ENCODE measurements around the gene UGT1A4.

Gene UGT1A4

DNA sequence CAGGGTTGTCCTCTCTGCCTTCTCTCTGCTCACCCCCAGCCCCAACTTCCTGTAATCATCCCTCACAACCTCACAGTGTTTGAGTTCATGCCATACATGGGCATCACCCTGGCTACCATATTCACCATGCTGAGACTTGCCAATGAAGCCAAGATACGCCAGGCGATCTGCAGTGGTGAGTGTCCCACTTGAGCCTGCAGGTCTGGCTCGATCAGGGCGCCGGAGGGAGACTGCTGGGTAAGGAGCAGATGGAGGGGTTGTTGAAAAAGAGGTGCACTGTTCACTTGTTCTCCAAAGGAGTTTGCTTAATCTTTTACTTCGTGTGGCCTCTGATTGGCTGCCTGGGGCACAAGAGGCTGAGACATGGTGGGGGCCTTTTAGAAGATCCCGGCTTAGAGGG, 74.2 kb downstream of the UGT1A4 start:
- FAIRE-seq = no peak

DNA sequence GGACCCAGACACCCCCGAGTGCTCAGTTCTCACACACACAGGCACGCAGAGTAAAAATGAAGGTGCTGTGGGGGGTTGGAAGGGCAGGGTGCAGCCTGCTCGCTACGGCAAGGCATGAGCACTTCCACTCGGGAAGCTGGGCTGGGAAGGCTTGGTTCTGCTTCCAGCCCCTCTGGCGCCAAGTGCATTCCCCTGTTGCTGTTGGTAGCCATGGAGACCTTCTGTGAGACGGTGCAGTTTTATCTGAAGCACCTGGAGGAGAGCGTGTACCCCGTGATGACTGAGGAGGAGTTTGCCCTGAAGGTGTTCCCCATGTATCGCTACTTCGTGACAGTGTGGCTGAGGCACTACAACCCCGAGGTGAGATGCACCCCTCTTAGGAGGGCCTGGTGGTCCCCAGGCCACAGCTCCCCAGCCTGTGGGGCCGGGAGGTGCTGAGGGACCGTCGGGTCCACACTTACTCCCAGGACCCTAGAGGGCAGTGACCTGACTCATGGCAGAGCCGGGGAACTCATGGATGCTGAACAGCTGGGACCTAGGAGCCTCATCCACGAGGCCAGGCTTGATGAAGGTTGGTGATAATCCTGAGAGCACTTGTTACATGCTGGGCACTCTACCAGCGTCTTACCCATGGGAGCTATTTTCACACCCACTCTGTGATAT, 75.1 kb downstream of the UGT1A4 start:
- no peak for FAIRE-seq

DNA sequence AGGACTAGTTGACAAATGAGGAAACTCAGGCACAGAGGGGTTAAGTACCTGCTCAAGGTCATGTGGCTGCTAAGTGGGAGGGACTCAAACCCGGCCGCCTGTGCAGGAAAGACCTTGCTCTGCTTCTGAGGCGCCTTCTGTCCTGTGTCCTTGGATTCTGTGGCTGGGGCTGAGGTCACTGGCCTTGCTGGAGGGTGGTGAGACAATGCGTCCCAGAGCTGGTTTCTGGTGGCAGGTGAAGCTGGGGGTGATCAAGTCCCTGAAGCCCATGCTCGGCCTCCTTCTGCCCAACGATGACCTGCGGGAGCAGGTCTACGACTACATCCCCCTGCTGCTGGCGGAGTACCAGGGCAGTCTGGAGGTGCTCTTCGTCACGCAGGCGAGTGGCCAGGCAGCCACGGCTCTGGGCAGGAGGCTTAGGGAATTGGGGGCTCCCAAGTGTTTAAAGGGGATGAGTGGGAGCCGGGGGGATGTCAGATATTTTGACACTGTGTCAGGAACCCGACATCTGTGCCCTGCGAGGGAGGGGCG, 75.7 kb downstream of the UGT1A4 start:
- FAIRE-seq = no peak

DNA sequence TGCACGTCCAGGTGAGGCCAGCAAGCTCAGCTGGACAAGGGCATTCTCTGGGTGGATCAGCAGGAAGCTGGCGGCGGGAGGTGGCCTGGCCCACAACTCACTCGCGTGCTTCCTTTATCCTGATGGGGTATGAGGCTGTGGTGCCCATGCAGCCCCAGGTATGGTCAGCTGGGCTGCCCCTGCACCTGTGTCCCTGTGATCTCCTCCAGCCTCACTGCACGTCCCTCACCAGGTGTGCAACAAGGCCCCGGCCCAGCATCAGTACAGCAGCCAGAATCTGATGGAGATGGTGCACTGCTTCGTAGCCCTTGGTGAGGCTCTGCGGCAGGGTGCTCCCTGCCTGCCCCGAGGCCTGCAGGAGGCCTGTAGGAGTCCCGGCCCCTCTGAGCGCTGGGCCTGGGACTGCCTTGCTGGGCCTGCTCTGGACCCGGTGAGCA, 77.2 kb downstream of the UGT1A4 start:
- FAIRE-seq = no peak

DNA sequence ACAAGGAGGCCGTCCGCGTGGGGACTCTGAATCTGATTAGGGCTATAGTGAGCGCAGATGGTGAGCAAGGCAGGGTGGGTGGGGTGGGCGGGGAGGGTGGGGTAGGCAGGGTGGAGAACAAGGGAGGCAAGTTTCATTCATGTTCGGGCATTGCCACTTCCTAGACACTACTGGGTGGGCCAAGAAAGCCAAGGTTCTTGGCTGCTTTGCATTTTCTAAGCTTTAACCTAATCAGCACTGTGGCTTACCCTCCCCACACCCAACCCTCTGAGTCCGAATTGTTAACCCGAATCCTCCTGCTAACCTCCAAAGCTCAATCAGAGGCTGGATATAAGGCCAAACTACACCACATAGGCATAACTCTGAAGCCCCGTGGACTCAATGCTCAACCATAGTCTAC, 77.7 kb downstream of the UGT1A4 start:
- FAIRE-seq = no peak

DNA sequence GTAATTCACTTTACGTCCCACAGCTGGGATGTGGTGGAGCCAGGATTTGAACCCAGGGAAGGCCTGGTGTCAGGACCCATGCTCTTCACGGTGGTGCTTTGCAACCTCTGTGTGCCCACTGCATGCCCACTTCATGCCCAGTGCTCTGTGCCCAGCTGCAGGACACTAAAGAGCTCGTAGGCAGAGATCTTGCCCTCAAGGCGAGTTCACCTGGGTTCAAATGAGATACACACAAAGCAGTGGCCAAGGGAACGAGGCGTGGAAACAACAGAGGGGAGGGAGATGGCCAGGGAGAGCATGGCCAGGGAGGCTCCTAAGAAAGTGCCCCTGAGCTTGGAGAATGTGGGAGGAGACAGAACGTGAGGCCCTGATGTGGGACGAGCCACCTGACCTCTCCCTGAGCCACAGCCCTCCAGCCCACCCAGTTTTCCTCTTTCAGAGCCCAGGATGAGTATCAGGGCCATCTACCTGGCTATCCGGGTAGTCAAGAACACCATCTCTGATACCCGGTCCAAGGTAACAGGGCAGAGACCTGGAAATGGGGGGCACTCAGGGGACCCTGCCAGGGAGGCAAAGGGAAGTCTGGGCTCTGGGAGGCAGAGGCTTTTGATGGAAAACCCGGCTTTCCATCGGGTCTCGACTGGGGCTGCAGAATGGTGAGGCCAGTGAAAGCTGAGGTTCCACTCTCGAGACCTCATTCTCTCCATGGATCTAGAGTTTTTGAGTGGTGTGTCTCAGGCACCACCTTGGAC, 80.0 kb downstream of the UGT1A4 start:
- no peak for FAIRE-seq

DNA sequence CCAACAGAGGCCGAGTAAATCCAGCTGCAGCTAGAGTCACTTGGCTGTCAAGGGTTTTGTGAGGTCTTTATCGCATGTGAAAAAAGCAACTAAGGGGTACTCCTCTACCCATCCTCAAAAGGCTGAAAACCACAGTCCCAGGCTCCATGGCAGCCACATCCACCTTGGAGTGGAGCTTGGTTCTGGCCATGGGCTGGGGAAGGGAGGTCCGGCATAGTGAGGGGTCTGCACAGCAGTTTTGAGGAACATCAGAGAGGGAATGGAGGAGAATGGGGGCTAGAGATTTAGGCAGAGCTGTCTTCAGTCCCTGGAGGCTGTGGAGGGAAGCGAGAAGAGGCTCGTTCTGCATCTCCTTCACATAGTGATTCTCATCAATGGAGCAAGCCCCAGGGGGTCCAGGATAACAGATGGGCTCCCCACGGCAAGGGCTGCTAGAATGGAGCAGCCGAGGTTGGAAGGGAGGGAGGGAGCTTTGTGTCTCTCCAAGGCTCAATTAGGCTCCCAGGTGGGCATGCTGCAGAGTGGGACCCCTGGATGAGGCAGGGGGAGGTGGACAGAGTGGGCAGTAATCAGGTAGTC, 80.6 kb downstream of the UGT1A4 start:
- no peak for FAIRE-seq

DNA sequence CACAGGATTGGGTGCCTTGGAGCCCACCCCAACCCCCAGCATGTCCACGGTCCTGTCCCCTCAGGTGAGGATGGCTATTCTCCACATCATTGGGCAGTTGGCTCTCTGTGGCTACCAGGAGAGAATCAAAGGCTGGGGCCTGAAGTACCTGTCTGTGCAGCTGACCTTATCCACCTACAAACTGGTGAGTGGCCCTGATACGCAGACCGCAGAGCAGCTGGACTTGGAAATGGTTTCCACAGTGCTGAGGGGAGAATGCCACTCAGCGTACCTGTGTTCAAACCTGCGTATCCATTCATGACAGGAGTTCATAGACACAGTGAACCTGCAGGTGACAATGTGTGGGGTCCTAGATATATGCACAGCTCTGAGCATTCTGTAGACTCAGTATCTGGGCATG, 81.2 kb downstream of the UGT1A4 start:
- no peak for FAIRE-seq

DNA sequence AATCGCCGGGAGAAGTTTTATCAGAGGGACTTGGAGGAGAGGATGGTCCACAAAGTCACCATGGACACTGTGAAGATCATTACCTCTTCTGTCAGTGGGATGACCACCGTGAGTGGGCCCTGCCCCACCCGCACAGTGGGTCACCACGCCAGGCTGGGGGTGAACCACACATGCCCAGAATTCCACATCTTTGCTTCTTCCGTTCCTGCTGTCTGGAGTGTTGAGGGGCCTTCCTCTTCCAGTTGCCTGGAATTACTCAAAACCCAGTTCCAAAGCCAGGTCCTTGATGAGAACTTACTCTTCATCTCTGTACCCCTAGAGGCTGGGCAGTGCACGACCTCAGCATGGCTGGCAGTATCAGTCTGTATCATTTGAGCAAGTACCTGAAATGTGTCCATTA, 81.7 kb downstream of the UGT1A4 start:
- FAIRE-seq = no peak

DNA sequence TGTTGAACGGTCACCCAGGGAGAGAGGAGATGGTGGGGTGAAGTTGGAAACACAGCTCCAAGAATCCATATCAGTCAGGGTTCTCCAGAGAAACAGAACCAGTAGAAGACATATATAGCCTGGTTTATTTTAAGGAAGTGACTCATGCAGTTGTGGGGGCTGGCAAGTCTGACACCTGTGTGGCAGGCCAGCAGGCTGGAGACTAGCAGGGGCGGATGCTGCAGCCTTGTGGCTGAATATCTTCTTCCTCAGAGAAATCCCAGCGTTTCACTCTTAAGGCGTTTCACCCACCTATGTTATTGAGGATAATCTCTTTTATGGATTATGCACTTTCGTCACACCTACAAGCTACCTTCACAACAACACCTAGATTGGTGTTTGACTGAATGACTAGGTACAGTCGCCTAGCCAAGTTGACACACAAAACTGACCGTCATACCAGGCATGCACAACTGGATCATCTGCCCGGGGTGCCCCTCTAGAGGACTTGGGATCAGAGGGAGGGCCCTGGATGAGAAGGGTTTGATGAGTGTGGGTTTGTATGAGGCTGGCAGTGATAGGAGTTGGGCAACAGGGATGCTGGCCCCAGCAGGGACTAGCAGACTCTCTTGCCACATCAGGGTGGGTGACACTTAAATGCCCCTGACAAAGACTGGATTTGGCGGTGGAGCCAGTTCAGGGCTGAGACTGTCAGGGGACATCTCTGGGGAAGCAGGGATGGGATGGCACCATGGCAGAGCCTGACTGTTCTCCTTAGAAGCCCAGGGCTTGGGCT, 83.0 kb downstream of the UGT1A4 start:
- no peak for FAIRE-seq

DNA sequence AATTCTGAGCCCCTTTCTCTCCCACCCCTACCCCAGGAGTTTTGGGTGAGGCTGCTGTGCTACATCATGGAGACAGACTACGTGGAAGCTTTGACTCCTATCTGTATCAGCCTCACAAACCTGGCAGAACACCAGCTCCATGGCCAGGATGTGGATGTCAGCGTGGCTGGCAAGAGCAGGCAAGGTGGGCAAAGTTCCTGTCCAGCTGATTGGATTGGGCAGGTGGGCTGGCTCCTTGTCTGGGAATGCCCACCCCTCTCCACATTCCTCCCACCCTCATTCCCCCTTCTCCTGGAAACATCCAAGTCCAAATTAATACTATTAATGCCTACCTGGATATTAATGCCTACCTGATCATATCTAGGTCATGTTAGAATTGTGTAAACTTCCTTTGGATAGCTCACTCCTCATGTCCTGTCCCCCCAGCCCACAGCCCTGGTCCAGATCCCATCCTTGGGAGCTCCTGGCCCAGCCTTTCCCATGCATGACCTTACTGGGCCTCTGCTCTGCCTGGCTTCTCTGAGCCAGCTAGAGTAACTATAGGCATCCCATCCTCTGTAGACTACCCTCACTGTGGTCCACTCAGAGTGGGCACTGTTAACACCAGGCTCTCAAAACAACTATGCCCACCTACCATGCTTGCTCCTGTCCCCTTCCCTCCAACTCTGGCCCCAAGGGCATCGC, 83.7 kb downstream of the UGT1A4 start:
- FAIRE-seq = no peak

DNA sequence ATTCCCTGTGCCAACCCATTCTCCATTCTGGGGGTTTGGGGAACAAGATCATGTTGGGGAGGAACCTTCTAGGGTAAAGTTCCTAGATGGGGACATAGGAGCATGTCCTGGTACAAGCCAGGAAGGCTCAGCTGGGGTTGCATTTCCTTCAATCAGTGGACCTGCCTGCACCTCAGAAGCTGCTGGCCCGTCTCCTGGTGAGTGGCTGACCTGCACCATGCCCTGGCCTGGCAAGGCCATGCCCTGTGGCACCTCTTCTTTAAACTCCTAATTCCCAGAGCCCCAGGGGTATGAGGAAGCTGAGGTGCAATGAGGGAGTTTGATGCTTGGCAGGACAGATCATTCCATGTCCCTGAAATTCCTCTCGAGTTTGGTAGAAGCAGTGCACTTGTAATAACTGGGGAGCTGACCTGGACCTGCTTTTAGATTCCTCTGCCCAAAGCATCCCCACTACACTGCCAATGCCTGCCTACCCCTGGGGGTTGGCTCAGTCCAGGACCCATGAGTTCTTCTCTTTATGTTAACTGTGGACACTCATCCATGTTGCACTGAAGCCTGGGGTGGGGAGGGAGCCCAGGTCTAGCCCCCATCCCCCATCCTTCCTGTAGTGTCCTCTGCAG, 84.9 kb downstream of the UGT1A4 start:
- no peak for FAIRE-seq

DNA sequence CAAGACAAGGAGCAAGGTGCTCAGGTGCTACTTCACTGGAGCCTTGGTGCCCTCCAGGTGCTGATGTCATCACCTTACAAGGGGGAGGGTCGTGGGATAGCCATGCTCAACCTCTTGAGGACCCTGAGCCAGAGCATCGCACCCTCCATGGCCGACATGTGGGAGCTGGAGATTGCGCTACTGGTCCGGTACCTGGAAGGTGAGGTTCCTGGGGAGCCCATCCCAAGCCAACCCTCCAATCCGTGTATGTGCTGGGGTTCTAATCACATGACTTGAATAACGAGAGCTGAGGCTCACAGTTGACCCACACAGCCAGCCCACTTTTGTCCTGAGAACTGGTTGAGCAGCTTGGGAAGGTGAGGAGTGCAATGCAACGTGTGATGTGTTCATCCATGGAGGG, 85.5 kb downstream of the UGT1A4 start:
- no peak for FAIRE-seq

DNA sequence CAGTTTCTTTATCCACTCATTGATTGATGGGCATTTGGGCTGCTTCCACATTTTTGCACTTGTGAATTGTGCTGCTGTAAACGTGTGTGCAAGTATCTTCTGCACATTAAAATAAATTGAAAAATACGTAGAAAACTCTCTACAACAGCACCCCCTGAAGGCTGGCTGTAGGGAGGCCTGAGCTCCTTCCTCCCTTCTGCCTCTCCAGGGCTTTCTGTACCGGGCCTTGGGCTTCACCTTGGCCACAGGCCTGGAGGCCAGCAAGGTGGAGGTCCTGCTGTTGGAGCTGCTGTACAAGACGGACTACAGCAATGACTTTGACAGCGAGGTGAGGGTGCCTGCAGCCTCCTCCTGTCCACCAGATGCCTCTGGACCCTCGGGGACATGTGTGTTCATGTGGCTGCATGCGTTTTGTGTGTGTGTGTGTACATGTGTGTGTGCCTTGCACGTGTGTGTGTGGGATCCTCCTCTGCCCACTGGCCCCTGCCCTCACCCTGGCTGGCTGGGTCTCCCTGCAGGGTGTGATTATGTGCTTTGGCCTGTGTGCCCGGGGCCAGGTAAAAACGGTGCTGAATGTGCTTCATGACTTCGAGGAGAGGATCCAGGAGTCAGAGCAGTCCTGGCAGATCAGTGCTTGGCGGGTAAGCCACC, 88.8 kb downstream of the UGT1A4 start:
- no peak for FAIRE-seq

DNA sequence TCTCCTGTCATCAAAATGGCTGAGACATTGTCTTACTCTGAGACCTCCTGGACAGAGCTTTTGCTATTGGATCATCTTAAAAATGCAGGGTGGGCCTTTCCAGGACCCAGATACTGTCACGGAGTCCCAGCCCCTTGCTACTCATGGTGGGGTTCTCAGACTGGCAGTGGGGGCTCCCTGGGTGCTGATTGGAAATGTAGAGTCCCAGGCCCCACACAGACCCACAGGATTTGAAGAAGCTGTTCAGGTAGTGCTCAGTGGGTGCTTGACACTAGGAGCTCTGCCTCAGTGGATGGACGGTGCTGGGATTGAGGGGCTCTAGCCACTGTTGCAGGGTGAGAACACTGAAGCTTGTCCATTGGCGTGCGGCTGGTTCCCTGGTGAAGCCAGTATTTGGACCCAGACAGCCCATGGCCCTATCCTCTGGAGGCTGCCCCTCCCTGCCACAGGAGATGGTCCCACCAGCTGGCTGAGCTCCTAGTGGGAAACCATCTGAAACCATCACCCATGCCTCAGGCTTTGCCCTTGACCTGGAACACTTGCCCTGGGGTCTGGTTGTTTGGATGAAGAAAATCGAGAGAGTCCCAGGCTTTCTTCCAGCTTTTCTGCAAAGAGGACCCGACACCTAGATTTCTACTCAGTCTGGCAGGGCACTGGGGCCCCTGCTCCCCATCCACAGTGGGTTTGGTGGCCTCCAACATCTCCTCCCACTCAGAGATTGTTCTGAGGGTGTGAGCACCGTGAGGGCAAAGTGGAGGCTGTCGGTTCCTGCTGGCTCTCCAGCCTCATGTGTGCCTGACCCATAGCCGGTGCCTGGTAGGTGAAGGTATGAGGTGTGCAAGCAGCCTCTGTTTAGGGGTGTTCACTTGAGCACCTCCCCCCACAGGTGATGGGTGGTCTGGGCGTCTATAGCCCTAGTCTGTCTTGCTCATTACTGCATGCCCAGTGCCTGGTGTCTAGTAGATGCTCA, 89.7 kb downstream of the UGT1A4 start:
- no peak for FAIRE-seq

DNA sequence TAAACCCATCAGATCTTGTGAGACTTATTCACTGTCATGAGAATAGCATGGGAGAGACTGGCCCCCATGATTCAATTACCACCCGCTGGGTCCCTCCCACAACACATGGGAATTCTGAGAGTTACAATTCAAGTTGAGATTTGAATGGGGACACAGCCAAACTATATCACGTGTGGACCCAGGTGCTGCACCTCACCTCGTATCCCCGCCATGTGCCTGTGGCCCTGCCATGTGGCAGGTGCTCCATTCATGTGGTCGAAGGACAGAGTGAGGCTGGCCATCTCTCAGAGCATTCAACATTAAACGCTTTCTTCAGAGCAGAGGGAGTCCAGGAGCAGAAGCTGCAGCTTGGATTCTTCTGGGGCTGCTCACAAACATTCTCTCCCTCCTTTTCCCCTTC, 91.8 kb downstream of the UGT1A4 start:
- FAIRE-seq = no peak

DNA sequence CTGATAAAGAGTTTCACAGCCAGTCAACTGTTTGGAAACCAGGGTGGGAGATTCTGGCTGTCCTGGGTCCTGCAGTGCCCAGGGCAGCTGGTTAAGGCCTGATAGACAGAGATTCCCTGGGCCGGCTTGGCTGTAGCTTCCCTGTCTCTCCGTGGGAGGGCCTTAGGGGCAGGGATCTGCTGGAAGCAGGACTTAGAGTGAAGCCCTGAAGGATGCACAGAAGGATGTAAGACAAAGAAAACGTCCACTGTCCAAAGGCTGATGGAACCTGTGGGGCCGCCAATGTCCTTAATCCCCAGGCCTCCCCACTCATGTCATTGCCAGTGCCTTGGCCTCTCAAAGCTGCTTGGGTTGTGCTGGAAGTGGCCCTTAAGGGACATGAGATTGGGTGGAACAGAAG, 92.6 kb downstream of the UGT1A4 start:
- FAIRE-seq = no peak

DNA sequence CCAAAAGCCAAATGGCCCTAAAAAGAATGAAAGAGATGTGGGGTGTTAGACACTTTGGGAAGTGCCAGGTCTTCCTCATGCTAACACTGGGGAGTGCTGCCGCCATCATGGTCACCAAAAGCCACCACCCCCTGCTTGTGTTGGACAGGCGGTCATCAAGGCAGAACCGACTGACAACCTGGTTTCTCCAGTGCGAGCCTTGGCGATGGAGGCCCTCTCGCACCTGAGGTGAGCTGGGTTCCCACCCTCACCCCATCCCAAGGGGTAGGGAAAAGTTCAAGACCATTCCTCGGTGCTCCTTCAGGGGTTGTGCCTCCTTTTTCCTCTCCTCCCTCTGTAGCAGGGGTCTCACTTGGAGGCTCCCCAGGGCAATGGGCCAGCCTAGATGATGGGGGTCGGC, 93.2 kb downstream of the UGT1A4 start:
- no peak for FAIRE-seq

DNA sequence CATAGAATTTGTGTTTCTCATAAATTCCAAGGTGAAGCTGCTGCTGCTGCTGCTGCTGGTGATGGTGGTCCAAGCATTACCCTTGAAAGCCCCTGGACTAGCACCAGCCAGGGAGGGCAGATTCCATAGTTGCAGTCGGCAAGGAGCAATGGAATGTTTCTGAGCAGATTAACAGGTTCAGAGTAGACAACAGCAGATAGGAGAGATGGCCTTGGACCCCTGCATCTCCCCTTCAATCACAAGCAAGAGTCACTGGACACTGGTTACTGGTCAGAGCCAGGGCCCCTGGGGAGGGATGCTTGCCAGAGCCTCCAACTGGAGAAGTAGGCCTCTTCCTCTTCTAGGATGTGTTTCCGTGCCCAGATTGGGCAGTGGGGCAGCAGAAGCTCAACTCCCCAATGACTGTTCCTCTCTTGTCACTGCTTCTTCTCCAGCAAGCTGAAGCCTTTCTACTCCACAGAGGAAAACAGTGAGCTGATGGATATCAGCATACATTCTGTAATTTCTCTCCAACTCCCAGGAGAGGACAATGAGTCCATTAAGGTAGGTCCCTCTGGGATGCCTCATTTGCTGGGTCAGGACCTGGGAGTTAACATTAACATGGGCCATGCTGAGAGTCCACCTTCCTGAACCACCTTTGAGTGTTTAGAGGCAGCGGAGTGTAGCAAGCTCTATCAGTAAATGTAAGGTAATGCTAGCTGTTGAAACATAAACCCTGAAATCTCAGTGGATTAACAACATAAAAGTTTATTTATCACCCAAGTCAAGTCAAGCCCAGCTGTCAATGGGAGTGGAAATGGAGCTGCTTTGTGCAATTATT, 94.9 kb downstream of the UGT1A4 start:
- no peak for FAIRE-seq

Data from G401.6 (cell line).